LNCAP (cell line): ENCODE results near the gene RRP36.

ENCODE experiments used
- TF ChIP-seq, protein P1 (sequence below): fragments of 450-650 bp; IDR thresholded peaks from 2 replicates; pipeline ENCODE4 v1.5.1; 2017; ENCODE audit warnings: mild to moderate bottlenecking

RRP36 gene

DNA sequence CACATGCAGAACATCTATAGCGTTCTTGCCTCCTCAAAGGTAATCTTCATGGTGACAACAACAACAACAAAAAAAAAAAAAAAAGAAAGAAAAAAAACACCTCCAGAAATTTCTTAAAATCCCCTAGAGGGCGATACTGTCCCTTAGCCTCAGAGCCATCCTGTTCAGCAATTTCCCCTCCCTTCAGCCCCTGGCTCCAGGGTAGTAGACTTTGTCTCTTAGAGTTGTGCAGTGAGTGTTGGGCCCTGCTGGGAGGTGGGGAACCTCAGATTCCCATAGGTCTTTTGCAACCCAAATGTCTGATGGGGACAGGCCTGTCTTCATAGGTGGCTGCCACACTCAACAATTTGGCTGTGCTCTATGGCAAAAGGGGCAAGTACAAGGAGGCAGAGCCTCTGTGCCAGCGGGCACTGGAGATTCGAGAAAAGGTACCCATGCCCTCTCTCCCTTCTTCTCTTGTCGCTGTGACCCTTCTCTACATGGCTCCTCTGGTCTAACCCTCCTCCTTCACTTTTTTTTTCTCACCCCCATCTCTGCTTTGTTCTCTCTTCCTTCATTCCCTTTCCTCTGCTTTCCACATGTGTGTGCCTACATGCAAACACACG is 48.7 kb downstream of the RRP36 start:
- TF ChIP-seq, protein P1, sequence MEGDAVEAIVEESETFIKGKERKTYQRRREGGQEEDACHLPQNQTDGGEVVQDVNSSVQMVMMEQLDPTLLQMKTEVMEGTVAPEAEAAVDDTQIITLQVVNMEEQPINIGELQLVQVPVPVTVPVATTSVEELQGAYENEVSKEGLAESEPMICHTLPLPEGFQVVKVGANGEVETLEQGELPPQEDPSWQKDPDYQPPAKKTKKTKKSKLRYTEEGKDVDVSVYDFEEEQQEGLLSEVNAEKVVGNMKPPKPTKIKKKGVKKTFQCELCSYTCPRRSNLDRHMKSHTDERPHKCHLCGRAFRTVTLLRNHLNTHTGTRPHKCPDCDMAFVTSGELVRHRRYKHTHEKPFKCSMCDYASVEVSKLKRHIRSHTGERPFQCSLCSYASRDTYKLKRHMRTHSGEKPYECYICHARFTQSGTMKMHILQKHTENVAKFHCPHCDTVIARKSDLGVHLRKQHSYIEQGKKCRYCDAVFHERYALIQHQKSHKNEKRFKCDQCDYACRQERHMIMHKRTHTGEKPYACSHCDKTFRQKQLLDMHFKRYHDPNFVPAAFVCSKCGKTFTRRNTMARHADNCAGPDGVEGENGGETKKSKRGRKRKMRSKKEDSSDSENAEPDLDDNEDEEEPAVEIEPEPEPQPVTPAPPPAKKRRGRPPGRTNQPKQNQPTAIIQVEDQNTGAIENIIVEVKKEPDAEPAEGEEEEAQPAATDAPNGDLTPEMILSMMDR: peak; percentile 55

DNA sequence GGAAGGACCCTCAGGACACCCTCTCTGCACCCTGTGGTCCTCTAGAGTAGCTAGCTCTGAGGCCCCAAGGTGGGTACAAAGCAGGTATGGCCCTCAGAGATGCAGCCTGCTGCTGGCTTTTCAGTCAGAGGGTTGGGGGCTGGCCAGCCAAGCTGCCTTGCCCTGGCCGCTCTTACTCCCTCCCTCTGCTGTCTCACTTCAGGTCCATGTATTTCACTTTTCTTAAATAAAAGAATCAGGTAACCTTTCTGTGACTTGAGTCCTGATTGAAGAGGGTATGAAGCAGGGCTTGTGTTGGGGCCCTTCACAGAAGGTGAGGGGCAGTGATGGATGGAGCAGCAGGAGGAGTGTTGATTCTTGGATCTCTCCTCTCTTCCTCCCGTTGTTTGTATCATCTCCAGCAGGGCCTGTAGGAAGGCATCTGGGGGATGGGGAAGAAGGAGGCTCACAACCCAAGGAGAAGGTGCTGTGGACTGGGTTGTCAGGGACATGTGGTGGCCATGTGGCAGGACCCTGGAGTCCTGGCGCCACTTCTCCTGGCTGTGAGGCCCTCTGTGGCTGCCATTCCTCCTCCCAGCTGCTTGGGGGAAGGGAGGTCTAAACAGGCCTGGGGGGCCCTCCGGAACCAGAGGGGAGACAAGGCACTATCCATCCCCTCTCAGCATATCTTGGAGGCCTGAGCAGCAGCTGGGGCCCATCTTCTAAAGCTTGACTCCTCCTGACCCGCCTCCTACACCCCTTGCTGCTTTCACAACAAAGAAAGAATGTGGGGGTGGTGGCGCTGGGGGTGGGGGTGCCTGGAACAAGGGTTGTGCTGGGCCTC is 53.6 kb downstream of the RRP36 start:
- TF ChIP-seq, protein P1: no peak

DNA sequence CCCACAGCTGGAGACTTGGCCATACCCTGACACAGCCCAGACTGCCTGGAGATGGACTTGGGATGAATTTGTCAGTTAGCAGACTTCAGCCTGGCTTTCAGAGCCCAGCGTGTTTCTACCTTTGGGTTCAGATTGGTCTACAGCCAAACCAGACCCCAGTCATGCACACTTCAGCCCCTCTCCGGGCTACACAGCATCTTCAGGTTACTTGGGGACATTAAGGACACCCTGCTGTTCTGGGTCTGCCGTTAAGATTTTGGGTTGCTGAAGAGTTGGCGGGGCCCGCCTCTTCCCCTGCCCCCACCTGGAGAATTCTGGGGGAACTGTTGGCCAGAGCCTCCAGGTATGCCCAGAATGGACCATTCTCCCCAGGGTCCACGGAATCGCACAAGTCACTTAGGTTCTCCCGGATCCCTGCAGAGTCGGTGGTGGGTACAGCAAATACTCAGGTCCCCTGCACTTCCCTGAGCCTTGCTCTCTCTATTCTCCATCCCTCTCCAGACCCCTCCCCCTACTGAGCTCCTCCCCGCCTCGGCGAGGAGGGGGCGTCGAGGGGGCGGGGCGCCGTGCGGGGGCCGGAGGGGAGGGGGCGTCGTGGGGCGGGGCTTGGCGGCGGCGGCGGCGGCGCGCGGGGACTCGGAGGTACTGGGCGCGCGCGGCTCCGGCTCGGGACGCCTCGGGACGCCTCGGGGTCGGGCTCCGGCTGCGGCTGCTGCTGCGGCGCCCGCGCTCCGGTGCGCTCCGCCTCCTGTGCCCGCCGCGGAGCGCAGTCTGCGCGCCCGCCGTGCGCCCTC is 54.4 kb downstream of the RRP36 start, which contains the start of gene PTK7:
Gene PTK7, plus strand, starts transcription at position 645 of the 794 bp plus-strand sequence. CDS start 175 bp downstream, outside the sequence.
- TF ChIP-seq, protein P1: no peak

- TF ChIP-seq, protein P1: no peak
These were observed 55.3 kb downstream of the RRP36 start for GRCh38 chr6:43076464-43077332.

- TF ChIP-seq, protein P1: no peak
These were observed 55.9 kb downstream of the RRP36 start for GRCh38 chr6:43077333-43077809.

DNA sequence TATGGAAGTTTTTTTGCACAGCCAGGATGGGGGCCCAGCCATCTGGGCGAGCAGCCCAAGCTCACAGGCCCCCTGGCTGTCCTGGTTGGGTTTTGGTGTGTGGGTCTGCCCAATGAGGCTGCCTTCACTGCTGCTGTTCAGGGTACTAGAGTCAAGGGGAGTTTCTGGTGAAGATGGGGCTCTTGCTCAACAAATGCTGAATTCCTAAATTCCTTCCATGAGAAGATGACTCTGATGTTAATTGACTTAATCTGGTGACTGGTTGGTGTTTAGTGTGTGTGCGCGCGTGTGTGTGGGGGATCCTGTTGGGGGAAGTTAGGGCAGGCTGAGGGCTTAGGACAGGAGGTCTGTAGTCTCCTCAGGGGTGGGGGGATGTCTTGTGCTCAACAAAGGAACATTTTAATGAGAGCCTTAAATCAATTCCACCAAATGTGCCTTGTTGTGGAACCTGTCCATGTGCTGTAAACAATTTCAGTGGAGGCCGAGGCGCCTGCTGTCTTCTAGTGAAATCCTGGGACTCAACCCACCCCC is 56.6 kb downstream of the RRP36 start:
- TF ChIP-seq, protein P1: no peak
